Fibroblast of peridontal ligament (primary cell): ENCODE measurements around the gene CNTROB.
"Not testable (repeated sequence)": the region's sequence is repeated elsewhere in the genome, so short reads cannot be mapped to it uniquely, and the experiment has no call there.

ENCODE experiments used
- DNase-seq: peaks from one replicate; pipeline ENCODE4 v3.0.0-alpha.2; 2010; ENCODE audit errors: extremely low read depth

Gene CNTROB

DNA sequence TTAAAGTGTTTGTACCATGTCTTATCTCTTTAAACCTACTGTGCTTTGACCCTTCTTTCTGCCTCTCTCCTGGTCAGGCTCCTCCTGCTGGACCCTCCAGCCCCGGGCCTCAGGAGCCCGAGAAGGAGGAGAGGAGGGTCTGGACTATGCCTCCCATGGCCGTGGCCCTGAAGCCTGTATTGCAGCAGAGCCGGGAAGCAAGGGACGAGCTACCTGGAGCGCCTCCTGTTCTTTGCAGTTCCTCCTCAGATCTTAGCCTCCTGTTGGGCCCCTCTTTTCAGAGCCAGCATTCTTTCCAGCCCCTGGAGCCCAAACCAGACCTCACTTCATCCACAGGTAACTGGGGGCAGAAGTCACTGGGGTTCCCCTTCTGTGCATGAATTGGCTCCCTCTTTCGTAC lies 13.6 kb downstream of the CNTROB start:
- no peak for DNase-seq

DNA sequence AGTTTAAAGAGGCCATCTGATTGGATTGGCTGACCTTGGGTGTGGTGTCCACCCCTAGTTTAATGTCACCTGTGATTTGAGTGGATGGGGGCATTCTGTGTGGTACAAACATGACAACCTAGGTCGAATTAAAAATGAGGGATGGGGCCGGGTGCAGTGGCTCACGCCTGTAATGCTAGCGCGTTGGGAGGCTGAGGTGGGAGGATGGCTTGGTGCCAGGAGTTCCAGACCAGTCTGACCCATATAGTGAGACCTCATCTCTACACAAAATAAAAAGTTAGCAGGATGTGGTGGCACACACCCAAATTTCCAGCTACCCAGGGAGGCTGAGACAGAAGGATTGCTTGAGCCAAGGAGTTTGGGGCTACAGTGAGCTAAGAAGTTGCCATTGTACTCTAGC lies 14.4 kb downstream of the CNTROB start:
- no peak for DNase-seq

DNA sequence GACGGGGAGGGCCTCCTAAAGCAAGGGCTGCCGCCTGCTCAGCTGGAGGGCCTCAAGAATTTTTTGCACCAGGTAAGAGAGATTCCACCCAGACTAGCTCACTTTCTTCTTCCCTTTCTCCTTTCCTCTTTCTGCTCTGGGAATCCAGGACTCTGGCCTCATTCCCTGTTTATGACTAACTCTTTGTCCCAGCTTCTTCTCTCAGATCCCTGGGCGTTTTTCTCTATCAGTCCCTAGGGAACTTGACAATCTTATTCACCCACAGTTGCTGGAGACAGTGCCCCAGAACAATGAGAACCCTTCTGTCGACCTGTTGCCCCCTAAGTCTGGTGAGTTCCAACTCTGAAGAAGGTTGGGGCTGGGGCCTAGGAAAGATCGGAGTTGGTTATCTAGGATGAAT lies 15.6 kb downstream of the CNTROB start:
- DNase-seq, result no peak

DNA sequence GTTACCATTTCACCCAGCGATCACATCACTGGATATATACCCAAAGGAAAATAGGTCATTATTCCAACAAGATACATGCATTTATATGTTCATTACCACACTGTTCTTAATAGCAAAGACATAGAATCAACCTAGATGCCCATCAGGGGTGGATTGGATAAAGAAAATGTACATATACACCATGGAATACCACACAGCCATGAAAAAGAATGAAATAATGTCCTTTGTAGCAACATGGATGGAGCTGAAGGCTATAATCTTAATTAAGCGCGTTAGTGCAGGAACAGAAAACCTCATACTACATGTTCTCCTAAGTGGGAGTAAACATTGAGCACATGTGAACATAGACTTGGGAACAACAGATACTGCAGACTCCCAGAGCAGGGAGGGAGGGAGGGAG lies 18.6 kb downstream of the CNTROB start:
- no peak for DNase-seq

DNA sequence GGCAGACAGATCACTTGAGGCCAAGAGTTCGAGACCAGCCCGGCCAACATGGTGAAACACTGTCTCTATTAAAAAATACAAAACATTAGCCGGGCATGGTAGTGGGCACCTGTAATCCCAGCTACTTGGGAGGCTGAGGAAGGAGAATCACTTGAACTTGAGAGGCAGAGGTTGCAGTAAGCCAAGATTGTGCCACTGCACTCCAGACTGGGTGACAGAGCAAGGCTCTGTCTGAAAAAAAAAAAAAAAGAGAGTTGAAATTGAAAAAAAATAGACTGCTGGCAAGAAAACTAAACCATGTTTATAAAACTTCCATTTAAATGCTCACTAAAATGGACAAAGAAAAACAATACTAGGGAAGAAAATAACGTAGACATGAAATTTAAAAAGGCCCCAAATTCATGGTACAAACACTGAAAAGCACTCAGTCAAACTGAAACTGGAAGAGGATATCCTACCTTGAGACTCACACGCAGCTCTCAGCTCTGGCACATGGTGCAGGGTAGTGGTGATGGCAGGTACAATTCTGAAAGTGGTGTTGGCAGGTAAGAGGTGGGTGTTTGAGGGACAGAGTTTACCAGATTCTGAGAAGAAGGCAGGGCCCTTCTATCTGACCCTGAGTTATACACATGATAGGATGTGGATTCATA lies 19.3 kb downstream of the CNTROB start:
- no peak for DNase-seq

DNA sequence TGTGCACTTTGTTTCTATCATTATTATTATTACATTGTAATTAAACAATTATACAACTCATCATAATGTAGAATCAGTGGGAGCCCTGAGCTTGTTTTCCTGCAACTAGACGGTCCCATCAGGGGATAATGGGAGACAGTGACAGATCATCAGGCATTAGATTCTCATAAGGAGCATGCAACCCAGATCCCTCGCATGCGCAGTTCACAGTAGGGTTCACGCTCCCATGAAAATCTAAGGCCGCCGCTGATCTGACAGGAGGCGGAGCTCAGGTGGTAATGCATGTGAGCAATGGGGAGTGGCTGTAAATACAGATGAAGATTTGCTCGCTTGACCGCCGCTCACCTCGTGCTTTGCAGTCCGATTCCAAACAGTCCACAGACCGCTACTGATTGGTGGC lies 21.3 kb downstream of the CNTROB start:
- not testable (repeated sequence) for DNase-seq

DNA sequence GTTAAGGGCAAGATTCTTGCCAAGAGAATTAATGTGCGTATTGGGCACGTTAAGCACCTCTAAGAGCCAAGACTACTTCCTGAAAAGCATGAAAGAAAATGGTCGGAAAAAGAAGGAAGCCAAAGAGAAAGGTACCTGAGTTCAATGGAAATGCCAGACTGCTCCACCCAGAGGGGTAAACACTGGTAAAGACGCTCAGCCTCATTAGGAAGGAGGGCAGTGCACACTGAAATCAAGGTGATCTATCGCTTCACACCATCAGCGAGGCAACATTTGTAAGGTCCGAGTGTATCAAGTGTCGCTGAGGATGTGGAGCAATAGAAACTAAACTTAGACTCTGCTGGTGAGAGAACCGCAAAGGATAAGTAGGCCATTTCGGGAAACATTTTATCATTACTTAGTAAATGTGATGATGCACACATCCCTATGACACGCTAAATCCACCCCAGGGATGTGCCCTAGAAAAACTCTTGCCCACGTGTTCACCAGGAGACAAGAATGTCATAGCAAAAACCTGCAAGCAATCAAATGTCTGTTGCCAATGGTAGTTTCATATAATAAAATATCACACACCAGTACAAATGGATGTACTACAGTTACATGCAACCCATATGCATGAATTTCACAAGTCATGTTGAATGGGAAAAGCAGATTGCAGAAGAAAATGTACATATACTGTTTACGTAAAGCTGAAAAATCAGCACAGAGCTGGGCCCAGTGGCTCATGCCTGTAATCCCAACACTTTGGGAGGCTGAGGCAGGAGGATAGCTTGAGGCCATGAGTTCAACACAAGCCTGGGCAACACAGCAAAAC lies 23.6 kb downstream of the CNTROB start:
- DNase-seq, result no peak

DNA sequence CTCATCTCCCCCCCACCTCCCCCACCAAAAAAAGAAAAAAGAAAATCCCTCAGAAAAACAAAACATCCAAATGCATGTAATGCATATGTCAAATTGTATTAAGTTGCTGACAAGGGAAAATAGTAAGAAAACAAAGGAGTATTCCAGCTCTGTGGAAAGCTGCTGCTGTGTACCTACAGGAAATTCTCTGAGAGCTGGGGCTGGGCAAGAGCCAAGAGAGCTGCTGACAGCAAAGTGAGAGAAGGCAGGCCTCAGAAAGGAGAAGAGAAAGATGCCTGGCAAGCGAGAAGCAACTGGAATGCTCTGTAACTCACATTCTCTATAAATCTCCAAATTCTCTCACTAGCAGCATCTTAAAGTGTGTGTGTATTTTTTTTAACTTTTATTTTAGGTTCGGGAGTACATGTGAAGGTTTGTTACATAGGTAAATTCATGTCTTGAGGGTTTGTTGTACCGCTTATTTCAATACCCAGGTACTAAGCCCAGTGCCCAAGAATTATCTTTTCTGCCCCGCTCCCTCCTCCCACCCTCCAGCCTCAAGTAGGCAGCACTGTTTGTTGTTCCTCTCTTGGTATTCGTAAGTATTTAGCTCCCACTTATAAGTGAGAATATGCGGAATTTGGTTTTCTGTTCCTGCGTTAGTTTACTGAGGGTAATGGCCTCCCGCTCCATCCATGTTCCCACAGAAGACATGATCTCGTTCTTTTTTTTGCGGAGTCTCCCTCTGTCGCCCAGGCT lies 24.4 kb downstream of the CNTROB start:
- no peak for DNase-seq

DNA sequence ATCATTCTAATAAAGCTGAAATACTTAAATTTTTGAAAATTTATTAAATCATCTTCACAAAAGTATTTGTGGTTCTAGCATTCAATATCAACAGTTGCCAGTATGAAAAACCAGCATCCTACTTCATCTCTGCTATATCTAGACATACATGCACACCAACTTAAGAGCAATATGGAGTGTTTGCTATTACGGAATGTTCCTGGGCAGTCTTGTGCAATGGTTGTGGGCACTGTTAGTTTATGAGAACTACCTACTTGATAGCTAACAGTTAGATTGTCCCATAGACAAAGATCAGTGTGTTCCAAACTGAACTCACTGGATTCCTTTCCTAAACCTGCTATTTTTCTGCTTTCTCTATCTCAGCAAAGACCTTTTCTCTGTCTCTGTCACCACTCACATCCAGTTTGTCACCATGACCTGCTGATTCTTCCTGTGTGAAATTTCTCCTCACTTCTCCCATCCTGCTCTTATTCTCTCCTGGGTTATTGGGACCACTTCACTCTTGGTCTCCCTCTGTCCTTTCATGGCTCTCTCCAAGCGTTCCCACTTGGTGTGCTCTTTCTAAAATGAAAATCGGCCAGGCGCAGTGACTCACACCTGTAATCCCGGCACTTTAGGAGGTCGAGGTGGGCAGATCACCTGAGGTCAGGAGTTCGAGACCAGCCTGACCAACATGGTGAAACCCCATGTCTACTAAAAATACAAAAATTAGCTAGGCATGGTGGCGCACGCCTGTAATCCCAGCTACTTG lies 27.7 kb downstream of the CNTROB start:
- DNase-seq, result no peak

DNA sequence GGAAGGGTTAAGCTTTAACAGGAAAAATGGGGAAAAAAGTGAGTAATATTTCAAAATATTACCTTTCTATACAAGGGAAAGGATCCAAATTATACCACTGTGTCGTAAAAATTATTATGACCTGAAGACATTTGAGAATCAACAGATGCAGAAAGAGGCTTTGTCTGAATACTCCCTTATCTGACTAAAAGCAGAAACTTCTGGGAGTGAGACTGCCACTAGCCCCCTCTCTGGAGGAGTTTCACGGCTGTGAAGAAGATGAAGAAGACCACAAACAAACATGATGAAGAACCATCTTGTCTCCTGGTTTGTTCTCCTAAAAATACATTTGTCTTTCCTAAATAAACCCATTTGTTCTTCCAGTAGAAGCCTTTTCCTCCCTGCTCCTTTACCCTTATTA lies 29.4 kb downstream of the CNTROB start:
- DNase-seq, result no peak

DNA sequence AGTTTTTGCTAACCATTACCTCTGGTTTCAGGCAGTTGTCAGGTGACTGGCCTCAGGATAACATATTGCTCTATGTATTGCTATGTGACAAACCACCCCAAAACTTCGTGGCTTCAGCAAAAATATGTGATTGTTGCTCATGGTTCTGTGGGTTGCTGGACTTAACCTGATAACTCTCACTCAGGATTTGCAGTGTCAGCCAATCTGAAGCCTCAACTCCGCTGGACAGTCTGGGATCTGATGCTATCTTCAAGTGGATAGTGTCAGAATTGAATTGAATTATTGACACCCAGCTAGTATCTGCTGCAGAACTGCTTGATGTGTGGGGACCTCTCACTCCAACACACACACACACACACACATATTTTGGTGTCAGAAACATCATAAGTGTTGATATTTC lies 35.7 kb downstream of the CNTROB start:
- DNase-seq, result no peak

DNA sequence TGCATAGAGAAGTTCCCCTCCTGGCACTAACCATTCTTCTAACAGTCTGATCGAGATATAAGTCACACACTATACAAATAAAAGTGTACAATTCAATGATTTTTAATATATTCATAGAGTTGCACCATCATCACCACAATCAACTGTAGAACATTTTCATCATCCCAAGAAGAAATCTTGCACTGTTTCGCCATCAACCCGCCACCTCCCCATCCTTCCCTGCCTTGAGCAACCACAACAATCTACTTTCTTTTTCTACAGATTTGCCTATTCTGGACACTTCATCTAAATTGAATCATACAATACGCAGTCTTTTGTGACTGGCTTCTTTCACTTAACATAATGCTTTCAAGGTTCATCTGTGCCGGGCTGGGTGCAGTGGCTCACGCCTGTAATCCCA lies 37.4 kb downstream of the CNTROB start:
- DNase-seq, result peak; percentile 25

DNA sequence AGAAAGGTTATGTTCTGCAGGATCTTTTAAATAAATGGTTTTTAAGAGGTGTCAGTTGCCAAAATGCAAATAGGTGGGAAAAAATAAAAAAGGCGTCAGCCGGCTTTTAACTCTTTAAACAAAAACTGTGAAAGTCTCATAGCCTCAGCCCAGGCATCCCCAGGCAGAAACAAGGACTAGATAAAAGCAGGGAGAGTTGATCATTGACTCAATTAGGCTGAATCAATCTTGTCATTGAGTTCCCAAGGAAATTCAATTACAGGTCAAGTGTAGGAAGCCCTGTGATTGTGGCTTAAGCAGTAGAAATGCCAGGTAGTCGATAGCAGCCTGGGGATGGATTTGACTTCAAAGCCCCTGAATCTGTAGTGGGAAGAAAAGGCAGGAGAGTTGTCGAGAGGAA lies 39.6 kb downstream of the CNTROB start:
- DNase-seq, result no peak

DNA sequence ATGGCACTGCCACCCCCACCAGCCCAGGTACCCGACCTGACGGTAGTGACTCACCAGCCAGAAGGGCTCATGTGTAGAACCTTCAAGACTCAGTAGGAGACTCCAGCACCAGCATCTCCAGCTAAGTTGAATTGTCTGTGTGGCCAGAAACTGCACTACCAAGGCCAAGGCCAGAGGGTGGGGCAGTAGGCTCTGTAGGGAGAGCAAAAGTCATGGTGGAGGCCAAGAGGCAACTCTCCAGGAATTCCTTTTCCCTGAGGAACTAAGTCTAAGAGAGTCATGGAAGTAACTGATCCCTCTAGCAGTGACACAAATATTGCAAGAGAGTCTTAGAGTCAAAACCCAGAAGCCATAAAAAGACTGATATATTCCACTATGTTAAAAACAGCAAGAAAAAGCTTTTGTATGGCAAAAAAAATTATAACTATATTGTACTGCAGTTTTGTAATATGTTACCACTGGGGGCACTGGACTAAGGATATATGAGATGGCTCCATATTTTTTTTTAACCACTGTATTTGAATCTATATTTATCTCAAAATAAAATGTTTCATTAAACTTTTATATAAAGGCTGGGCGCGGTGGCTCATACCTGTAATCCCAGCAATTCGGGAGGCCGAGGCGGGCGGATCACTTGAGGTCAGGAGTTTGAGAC lies 40.3 kb downstream of the CNTROB start:
- DNase-seq, result peak; percentile 16

DNA sequence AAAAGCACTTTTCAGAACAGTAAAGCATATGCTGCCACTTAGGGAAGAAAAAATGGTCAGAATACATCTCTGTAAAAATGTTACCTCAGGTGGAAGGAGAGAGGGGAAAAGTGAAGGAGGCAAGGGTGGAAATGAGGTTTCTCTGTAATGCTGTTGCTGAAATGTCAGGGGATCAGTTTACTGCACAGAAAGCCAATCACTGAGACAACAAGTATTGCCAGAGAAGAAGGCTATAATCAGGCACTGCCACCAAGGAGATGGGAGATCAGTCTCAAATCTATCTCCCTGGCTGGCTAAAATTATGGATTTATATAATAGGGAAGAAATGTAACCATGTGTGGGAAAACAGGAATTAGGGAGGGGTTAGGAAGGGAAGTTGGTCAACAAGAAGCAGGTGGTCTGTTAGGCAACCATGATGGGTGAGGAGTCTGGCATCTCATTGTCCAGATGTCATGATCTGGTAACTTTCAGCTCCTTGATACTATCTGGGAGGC lies 42.7 kb downstream of the CNTROB start:
- DNase-seq, result no peak

DNA sequence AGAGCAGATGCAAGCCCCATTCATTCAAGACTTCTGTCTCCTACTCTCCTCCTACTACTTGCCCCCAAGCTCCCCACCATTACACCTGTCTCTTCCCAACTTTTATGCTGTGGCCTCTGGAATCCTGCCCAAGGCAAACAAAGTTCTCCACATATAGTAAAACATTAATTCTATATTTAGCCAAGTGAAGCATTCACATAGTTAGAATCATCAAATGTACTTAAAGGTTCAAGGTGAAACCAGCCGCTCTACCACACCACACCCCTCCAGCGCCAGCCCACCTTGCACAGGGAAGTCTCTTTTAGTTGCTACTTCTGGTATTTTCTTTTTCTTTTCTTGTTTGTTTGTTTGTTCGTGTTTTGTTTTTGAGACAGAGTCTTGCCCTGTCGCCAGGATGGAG lies 45.0 kb downstream of the CNTROB start:
- no peak for DNase-seq

DNA sequence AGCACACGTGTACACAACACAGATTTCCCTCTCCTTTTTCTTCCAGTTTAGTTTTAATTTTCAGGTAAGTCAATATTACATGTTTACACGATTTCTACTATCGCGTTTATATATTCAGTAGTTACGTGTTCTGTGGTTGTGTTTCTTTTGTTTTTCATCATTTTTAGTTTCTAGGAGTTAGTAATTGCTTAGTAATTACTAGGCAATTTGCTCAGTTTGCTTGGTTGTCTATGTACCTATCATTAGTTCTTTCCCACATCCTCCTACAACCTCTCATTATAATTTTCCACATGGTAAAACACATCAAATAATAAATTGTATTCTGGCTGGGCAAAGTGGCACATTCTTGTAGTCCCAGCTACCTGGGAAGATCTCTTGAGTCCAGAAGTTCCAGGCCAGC lies 45.8 kb downstream of the CNTROB start:
- no peak for DNase-seq

DNA sequence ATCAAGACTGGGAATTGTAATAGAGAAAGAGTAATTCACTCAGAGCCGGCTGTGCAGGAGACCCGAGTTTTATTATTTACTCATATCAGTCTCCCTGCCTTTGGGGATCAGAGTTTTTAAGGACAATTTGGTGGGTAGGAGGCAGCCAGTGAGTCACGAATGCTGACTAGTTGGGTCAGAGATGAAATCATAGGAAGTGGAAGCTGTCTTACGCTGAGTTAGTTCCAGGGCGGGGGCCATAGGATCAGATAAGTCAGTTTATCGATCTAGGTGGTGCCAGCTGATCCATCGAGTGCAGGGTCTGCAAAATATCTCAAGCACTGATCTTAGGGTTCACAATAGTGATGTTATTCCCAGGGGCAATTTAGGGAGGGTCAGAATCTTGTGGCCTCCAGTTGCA lies 50.2 kb downstream of the CNTROB start:
- DNase-seq, result peak; percentile 70

DNA sequence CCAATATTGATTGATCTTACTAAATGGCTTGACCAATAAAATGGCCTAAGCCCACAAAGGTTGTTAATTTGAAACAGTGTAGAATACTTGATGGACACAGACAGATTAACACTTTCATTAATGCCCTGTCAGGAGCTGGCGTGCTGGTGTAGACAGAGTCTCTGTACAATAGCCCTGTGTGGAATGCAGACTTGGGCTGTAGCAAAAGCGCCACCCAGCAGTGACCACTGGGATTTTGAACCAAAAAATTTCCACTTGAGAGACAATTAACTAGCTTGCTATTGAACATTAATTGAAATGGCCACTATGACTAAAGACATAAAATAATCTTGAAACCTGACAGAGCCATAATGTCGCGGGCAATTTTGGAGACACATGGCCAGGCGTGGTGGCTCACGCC lies 50.7 kb downstream of the CNTROB start:
- DNase-seq, result peak; percentile 14

DNA sequence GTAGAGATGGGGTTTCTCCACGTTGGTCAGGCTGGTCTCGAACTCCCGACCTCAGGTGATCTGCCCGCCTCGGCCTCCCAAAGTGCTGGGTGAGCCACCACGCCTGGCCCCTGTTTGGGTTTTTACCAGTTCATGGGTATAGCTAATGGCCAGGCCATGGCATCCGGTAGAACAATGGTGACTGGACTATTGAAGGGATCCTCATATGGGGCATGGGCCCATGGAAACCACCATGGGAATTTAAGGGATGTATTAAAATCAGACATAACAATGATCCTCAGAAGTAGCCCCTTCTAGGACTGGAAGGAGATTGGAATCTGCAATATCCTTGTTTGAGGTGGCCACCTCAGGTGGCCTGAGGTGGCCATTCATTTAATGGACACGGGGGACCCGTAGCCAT lies 52.9 kb downstream of the CNTROB start:
- no peak for DNase-seq

DNA sequence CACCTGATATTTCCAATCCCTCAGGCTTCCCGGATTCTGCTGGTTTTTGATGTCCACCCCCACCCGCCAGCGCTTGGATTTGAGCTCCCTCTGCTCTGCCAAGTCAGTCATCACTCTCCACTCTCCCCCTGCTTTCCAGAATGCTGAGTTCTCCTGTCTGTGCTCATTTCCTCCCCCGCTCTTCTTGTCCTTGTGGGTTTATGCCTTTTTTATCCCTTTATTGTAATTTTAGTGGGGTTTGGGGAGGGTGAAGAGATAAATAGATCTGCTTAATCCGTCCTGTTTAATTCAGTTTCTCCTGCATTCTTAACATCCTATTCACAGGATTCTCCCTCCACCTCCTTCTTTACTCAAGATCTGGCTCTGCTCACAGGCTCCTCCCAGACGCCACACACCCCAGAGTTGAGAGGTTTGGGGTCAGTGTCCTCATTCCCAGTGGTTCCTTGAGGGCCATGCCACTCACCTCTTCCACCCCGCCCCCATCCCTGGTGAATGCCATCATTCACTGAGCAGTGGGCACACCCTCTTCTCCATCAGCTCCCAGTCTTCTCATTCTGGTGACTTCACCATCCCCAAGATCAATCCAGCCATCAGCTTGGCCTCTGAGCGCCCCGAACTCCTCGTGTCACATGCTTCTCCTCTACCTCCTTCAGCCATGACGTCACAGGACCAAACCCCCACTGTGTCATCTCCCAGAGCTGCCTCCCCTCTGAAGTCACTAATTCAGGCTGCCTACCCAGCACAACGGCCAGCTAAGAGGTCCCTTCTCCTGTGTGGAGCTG lies 55.3 kb downstream of the CNTROB start:
- DNase-seq, result no peak
